H1 (cell line): Measurements from ENCODE around the gene EVI2B. TPM values are rescaled to one million over a fixed set of nuclear protein-coding genes. Genes with fewer than 3 reads are reported as not detected.

Experiments
- EZH2 ChIP-seq: fragments of 200-600 bp; sonication (generic); IDR thresholded peaks from 2 replicates; pipeline ENCODE4 v1.7.1; 2012; ENCODE audit warnings: low read depth, mild to moderate bottlenecking, moderate library complexity, low read length, inconsistent platforms; ENCODE audit not compliant: severe bottlenecking
- SUZ12 ChIP-seq: fragments of 200-600 bp; sonication (generic); IDR thresholded peaks from 2 replicates; pipeline ENCODE4 v1.6.1; 2012; ENCODE audit warnings: mild to moderate bottlenecking, inconsistent platforms, low read length, moderate library complexity, mixed read lengths
- polyA plus RNA-seq, 7 experiments: library from polyadenylated mRNA; depleted of rRNA in 3 of 7; stranded (reverse) in 5 of 7; unstranded in 2 of 7; fragments of >200 nt in 5 of 7; fragments of 200-250 nt in 2 of 7; gene quantifications; 1 replicate in 5 of 7; 2 replicates in 1 of 7; 4 replicates in 1 of 7; pipeline versions ENCODE4 v1.2.1 to v1.2.3, GENCODE V29; 2011 to 2013; ENCODE audit warnings: missing spikeins in 2 of 7, mixed read lengths in 2 of 7
- total RNA-seq: library from RNA; stranded (reverse); fragmentation: NEBNext Ultra II Directional; extraction: Animal tissue kit (Norgen Biotek cat#: 25700); gene quantifications from 2 replicates; pipeline ENCODE4 v1.2.1, GENCODE V29; 2021

The EVI2B gene
- total and polyA plus RNA-seq, 2 of the 8 experiments (the other 6 are each of a cell fraction or from before 2014, with no cell fraction given), result not detected

DNA sequence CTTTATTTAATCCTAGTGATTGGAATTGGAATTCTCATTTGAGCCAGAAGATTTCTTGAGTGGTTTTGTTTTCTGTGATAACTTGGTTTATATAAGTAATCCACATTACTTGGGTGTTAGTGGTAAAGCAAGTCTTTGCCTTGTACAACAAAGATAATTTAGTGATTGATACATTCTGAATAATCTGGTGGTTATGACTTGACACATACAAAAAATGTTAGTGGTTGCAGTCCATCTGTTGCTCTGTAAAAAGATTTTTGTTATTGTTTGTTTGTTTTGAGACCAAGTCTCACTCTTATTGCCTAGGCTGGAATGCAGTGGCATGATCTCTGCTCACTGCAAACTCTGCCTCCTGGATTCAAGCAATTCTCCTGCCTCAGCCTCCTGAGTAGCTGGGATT lies 30.0 kb downstream of the EVI2B start (continued):
- TF ChIP-seq EZH2 (no peak), SUZ12 (no peak)
